GM12878 (cell line): ENCODE results near the gene CCDC187. TPM values are rescaled to one million over a fixed set of nuclear protein-coding genes. Genes with fewer than 3 reads are reported as not detected.

Source experiments
- ATAC-seq: fragments of 200-7000 bp; cut with Tn5 transposase; 3 replicates; pipeline ENCODE4 v1.9.1; 2020; ENCODE audit warnings: mild to moderate bottlenecking, moderate library complexity
- BruUV-seq: library from RNA; stranded (reverse); fragments of 400-500 nt; replicated peaks from 2 replicates; lab custom pipeline; 2021; lab: Mats Ljungman, UMichigan
- CTCF ChIA-PET: fragments of 300-600 bp; sonication (Branson Sonifier 250); formaldehyde crosslinking; extraction: SDS; loops from one replicate; lab custom pipeline; 2021; ENCODE audit warnings: inconsistent platforms; lab: Yijun Ruan, JAX
- POLR2A ChIA-PET: fragments of 350-600 bp; formaldehyde crosslinking; extraction: SDS; loops from one replicate; lab custom pipeline; 2021; ENCODE audit warnings: inconsistent platforms; lab: Charles Lee
- RAD21 ChIA-PET: fragments of 300-600 bp; sonication (Branson Sonifier 250); formaldehyde crosslinking; loops from one replicate; lab custom pipeline; 2023; ENCODE audit warnings: antibody characterized with exemption; ENCODE audit not compliant: unreplicated experiment; lab: Charles Lee
- SMC1A ChIA-PET: fragments of 300-600 bp; sonication (Branson Sonifier 250); formaldehyde crosslinking; loops from one replicate; lab custom pipeline; 2023; ENCODE audit not compliant: unreplicated experiment, uncharacterized antibody; lab: Charles Lee
- DNase-seq: peaks from one replicate; pipeline ENCODE4 v3.0.0-alpha.2; 2011; ENCODE audit warnings: low read depth, low spot score
- FAIRE-seq: peaks from 3 replicates; lab custom pipeline; 2011; peaks lifted over from hg19 to GRCh38; lab: Jason Lieb, UNC
- H2AFZ ChIP-seq: 2 replicates; pipeline ENCODE4 v1.6.0; 2011; ENCODE audit warnings: low read depth, low read length, control low read depth; ENCODE audit not compliant: control insufficient read depth
- H3K27ac ChIP-seq: 2 replicates; pipeline ENCODE4 v1.5.1; 2011; ENCODE audit warnings: control low read depth; ENCODE audit not compliant: control insufficient read depth, insufficient read depth
- H3K27me3 ChIP-seq, 2 experiments: replicated peaks in 1 of 2; 2 replicates each; pipeline versions ENCODE4 v1.6.0 to v1.6.1; 2011; ENCODE audit warnings: low read length in 1 of 2; ENCODE audit not compliant: control insufficient read depth in 2 of 2, insufficient read depth in 2 of 2
- H3K36me3 ChIP-seq, 2 experiments: 2 replicates each; pipeline ENCODE4 v1.5.1; 2011; ENCODE audit warnings: low read length in 1 of 2; ENCODE audit not compliant: control insufficient read depth in 2 of 2, insufficient read depth in 2 of 2
- H3K4me1 ChIP-seq: 2 replicates; pipeline ENCODE4 v1.6.1; 2011; ENCODE audit warnings: mild to moderate bottlenecking, low read length, moderate library complexity, mixed read lengths; ENCODE audit not compliant: control insufficient read depth, insufficient read depth
- H3K4me2 ChIP-seq: 2 replicates; pipeline ENCODE4 v1.6.0; 2011; ENCODE audit warnings: control low read depth; ENCODE audit not compliant: control insufficient read depth, insufficient read depth
- H3K4me3 ChIP-seq: fragments of 200-600 bp; sonication (generic); 2 replicates; pipeline ENCODE4 v1.5.1; 2016
- H3K79me2 ChIP-seq: 2 replicates; pipeline ENCODE4 v1.6.0; 2011; ENCODE audit warnings: low read length; ENCODE audit not compliant: control insufficient read depth, insufficient read depth
- H3K9ac ChIP-seq: 2 replicates; pipeline ENCODE4 v1.8.0; 2011; ENCODE audit warnings: low read length, control low read depth, mixed read lengths; ENCODE audit not compliant: control insufficient read depth, insufficient read depth
- H3K9me3 ChIP-seq: replicated peaks from 3 replicates; pipeline ENCODE4 v1.5.1; 2011; ENCODE audit warnings: mild to moderate bottlenecking, low read length; ENCODE audit not compliant: control insufficient read depth, insufficient read depth
- H4K20me1 ChIP-seq: 2 replicates; pipeline ENCODE4 v1.6.0; 2011; ENCODE audit not compliant: control insufficient read depth, insufficient read depth
- CBX3 ChIP-seq: fragments of 200-600 bp; sonication (generic); IDR thresholded peaks from 2 replicates; pipeline ENCODE4 v1.6.1; 2016; ENCODE audit warnings: low read depth, borderline replicate concordance
- CEBPB ChIP-seq, 2 experiments: fragments of 150-350 bp in 1 of 2; IDR thresholded peaks; 2 replicates each; pipeline ENCODE4 v1.6.1; 2012 to 2014; ENCODE audit warnings: low read depth in 2 of 2, low read length in 2 of 2, borderline replicate concordance in 1 of 2, inconsistent platforms in 1 of 2
- EP300 ChIP-seq, 2 experiments: fragments of 150-350 bp in 1 of 2; IDR thresholded peaks; 2 replicates each; pipeline ENCODE4 v1.6.1; 2011 to 2012; ENCODE audit warnings: low read depth in 2 of 2, low read length in 2 of 2, borderline replicate concordance in 1 of 2, improper control_type of control experiment in 1 of 2, inconsistent platforms in 1 of 2; ENCODE audit not compliant: control insufficient read depth in 1 of 2
- EZH2 ChIP-seq: IDR thresholded peaks from 2 replicates; pipeline ENCODE4 v1.6.1; 2012; ENCODE audit warnings: low read depth, mild to moderate bottlenecking, control low read depth, inconsistent platforms, low read length, borderline replicate concordance; ENCODE audit not compliant: control insufficient read depth
- FOXK2 ChIP-seq: fragments of 450-650 bp; IDR thresholded peaks from 2 replicates; pipeline ENCODE4 v1.6.1; 2017; ENCODE audit warnings: mild to moderate bottlenecking, moderate library complexity
- HDAC2 ChIP-seq: fragments of 200-600 bp; sonication (generic); IDR thresholded peaks from 2 replicates; pipeline ENCODE4 v1.6.1; 2017
- HDAC6 ChIP-seq: fragments of 200-600 bp; sonication (generic); IDR thresholded peaks from one replicate; pipeline ENCODE4 v1.8.0; 2017; ENCODE audit warnings: antibody characterized with exemption; ENCODE audit not compliant: unreplicated experiment
- KDM1A ChIP-seq: fragments of 200-600 bp; sonication (generic); IDR thresholded peaks from 2 replicates; pipeline ENCODE4 v1.6.1; 2016; ENCODE audit warnings: borderline replicate concordance
- KLF5 ChIP-seq: fragments of 450-650 bp; IDR thresholded peaks from 2 replicates; pipeline ENCODE4 v1.6.1; 2014; ENCODE audit warnings: mild to moderate bottlenecking; ENCODE audit not compliant: partially characterized antibody
- MEF2B ChIP-seq: fragments of 450-650 bp; IDR thresholded peaks from 2 replicates; pipeline ENCODE4 v1.6.1; 2018; ENCODE audit warnings: mild to moderate bottlenecking, moderate library complexity; ENCODE audit not compliant: partially characterized antibody, poor library complexity, severe bottlenecking
- NR2F1 ChIP-seq: fragments of 450-650 bp; conservative IDR thresholded peaks from 2 replicates; pipeline ENCODE4 v1.6.1; 2017; ENCODE audit warnings: mild to moderate bottlenecking
- PML ChIP-seq: IDR thresholded peaks from 2 replicates; pipeline ENCODE4 v1.6.1; 2012; ENCODE audit warnings: low read length, inconsistent platforms
- SREBF1 ChIP-seq: IDR thresholded peaks from 2 replicates; pipeline ENCODE4 v1.6.1; 2012; ENCODE audit warnings: mild to moderate bottlenecking, low read length
- TARDBP ChIP-seq: IDR thresholded peaks from 2 replicates; pipeline ENCODE4 v1.6.1; 2016; ENCODE audit warnings: borderline replicate concordance
- WGBS: methylation state at CpG from one replicate; pipeline ENCODE4 v1.1.6; 2016; ENCODE audit warnings: low lambda C conversion rate; ENCODE audit not compliant: insufficient replicate concordance, insufficient coverage; ENCODE audit errors: missing lambda C conversion rate; 5-methylcytosine and 5-hydroxymethylcytosine counted together
- in situ Hi-C: fragments of 300-500 bp; cut with MboI; formaldehyde crosslinking; loops from 9 replicates; pipeline ENCODE4 v1.14.3; 2018; ENCODE audit warnings: mixed read lengths
- intact Hi-C: fragments of 100-400 bp; cut with micrococcal nuclease; formaldehyde crosslinking; loops from one replicate; pipeline ENCODE4 v1.14.2; 2022; ENCODE audit not compliant: unreplicated experiment
- polyA plus RNA-seq, 11 experiments: library from polyadenylated mRNA; depleted of rRNA in 4 of 11; unstranded in 6 of 11; stranded (reverse) in 5 of 11; fragments of >200 nt; fragmentation: Nextera tagmentation in 4 of 11; fragmentation: Illumina TruSeq in 1 of 11; extraction: Ambion mirVana in 4 of 11; extraction: Trizol in 1 of 11; gene quantifications; 1 replicate in 1 of 11; 2 replicates in 10 of 11; pipeline versions ENCODE4 v1.2.1 to v1.2.3, GENCODE V29; 2011 to 2016; ENCODE audit warnings: inconsistent platforms in 2 of 11, missing spikeins in 2 of 11, low read depth in 1 of 11
- total RNA-seq, 4 experiments: library from RNA; depleted of rRNA in 3 of 4; stranded (reverse); fragments of >200 nt in 3 of 4; fragmentation: Illumina TruSeq in 1 of 4; extraction: Trizol in 1 of 4; gene quantifications; 2 replicates each; pipeline versions ENCODE4 v1.2.1 to v1.2.3, GENCODE V29; 2013 to 2021
- TF ChIP-seq, protein P1 (sequence below): fragments of 450-650 bp; IDR thresholded peaks from 2 replicates; pipeline ENCODE4 v1.6.1; 2017; ENCODE audit warnings: mild to moderate bottlenecking
- TF ChIP-seq, protein P2 (sequence below): fragments of 450-650 bp; IDR thresholded peaks from 2 replicates; pipeline ENCODE4 v1.6.1; 2017; ENCODE audit warnings: mild to moderate bottlenecking, moderate library complexity
- TF ChIP-seq, protein P3 (sequence below): fragments of 450-650 bp; IDR thresholded peaks from 2 replicates; pipeline ENCODE4 v1.6.1; 2014; ENCODE audit warnings: mild to moderate bottlenecking

The CCDC187 gene
- total and polyA plus RNA-seq, 10 of the 15 experiments (the other 5 are each of a cell fraction or from before 2014, with no cell fraction given): 0.04 to 0.23 (median 0.04) TPM; not detected in 7

DNA sequence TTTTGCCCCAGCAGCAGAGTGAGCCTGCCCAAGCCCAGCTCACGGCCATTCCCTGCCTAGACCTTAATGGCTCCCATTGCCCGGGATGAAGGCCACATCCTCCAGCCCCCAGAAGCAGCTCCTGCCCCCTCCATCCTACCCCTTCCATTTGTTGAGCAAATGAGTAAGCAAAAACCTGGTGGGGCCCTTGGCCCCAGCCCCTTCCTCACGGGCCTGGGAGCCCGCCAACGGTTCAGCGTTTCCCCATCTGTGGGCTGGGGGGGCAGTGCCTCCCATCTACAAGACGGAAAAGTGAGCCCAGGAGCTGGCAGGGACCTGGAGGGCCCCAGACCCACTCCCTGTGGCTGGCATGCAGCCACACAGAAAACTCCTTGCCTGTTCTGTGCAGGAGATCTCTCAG lies 4.4 kb downstream of the CCDC187 start:
- H4K20me1 ChIP-seq: no peaks in the 10 kb centered on the region
- H3K9me3 ChIP-seq: no peaks in the 10 kb centered on the region
- DNase-seq (no peak), FAIRE-seq (no peak), ATAC-seq (no peak)
- in situ Hi-C loops (no loop called here), intact Hi-C loops (no loop called here)
- H3K27me3 ChIP-seq: no peaks in the 10 kb centered on the region
- RAD21 ChIA-PET: no interaction called here
- H3K36me3 ChIP-seq: no peaks in the 10 kb centered on the region
- no peak overlapping the region for H2AFZ ChIP-seq
- no peaks in the 10 kb centered on the region for H3K79me2 ChIP-seq
- H3K4me1 ChIP-seq: no peaks in the 10 kb centered on the region
- SMC1A ChIA-PET: no interaction called here
- CTCF ChIA-PET: no interaction called here
- 16% methylated on average over 7 of the region's 7 CpGs for WGBS
- H3K4me3 ChIP-seq: no peak overlapping the region
- H3K9ac ChIP-seq: no peak overlapping the region
- POLR2A ChIA-PET: no interaction called here
- no TSS peak for BruUV-seq
- no peak overlapping the region for H3K27ac ChIP-seq
- H3K4me2 ChIP-seq: no peak overlapping the region
- TF ChIP-seq, protein P1, sequence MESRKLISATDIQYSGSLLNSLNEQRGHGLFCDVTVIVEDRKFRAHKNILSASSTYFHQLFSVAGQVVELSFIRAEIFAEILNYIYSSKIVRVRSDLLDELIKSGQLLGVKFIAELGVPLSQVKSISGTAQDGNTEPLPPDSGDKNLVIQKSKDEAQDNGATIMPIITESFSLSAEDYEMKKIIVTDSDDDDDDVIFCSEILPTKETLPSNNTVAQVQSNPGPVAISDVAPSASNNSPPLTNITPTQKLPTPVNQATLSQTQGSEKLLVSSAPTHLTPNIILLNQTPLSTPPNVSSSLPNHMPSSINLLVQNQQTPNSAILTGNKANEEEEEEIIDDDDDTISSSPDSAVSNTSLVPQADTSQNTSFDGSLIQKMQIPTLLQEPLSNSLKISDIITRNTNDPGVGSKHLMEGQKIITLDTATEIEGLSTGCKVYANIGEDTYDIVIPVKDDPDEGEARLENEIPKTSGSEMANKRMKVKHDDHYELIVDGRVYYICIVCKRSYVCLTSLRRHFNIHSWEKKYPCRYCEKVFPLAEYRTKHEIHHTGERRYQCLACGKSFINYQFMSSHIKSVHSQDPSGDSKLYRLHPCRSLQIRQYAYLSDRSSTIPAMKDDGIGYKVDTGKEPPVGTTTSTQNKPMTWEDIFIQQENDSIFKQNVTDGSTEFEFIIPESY: no peak
- TF ChIP-seq FOXK2: no peak
- TF ChIP-seq CEBPB (IDR thresholded peaks at IDR 0.05; ENCODE audit: borderline replicate concordance in 1 of 2, low read depth in 2 of 2, low read length in 2 of 2): no peak
- TF ChIP-seq EZH2: no peak
- TF ChIP-seq SREBF1: no peak
- TF ChIP-seq HDAC6: no peak
- TF ChIP-seq MEF2B: no peak
- TF ChIP-seq CBX3: no peak
- no peak for TF ChIP-seq HDAC2
- no peak for TF ChIP-seq KDM1A
- TF ChIP-seq, protein P2, sequence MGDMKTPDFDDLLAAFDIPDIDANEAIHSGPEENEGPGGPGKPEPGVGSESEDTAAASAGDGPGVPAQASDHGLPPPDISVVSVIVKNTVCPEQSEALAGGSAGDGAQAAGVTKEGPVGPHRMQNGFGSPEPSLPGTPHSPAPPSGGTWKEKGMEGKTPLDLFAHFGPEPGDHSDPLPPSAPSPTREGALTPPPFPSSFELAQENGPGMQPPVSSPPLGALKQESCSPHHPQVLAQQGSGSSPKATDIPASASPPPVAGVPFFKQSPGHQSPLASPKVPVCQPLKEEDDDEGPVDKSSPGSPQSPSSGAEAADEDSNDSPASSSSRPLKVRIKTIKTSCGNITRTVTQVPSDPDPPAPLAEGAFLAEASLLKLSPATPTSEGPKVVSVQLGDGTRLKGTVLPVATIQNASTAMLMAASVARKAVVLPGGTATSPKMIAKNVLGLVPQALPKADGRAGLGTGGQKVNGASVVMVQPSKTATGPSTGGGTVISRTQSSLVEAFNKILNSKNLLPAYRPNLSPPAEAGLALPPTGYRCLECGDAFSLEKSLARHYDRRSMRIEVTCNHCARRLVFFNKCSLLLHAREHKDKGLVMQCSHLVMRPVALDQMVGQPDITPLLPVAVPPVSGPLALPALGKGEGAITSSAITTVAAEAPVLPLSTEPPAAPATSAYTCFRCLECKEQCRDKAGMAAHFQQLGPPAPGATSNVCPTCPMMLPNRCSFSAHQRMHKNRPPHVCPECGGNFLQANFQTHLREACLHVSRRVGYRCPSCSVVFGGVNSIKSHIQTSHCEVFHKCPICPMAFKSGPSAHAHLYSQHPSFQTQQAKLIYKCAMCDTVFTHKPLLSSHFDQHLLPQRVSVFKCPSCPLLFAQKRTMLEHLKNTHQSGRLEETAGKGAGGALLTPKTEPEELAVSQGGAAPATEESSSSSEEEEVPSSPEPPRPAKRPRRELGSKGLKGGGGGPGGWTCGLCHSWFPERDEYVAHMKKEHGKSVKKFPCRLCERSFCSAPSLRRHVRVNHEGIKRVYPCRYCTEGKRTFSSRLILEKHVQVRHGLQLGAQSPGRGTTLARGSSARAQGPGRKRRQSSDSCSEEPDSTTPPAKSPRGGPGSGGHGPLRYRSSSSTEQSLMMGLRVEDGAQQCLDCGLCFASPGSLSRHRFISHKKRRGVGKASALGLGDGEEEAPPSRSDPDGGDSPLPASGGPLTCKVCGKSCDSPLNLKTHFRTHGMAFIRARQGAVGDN: no peak
- no peak for TF ChIP-seq NR2F1
- no peak for TF ChIP-seq KLF5
- no peak for TF ChIP-seq PML
- TF ChIP-seq, protein P3, sequence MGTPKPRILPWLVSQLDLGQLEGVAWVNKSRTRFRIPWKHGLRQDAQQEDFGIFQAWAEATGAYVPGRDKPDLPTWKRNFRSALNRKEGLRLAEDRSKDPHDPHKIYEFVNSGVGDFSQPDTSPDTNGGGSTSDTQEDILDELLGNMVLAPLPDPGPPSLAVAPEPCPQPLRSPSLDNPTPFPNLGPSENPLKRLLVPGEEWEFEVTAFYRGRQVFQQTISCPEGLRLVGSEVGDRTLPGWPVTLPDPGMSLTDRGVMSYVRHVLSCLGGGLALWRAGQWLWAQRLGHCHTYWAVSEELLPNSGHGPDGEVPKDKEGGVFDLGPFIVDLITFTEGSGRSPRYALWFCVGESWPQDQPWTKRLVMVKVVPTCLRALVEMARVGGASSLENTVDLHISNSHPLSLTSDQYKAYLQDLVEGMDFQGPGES: no peak
- no peak for TF ChIP-seq TARDBP
- TF ChIP-seq EP300 (IDR thresholded peaks at IDR 0.05; ENCODE audit: borderline replicate concordance in 1 of 2, control insufficient read depth in 1 of 2, low read depth in 2 of 2, low read length in 2 of 2): no peak
